Endothelial cell of umbilical vein (primary cell): ENCODE data around the gene AFP.

Experiments
- CTCF ChIP-seq, 2 donors: IDR thresholded peaks; 1 replicate in 1 of 2; 2 replicates in 1 of 2; pipeline ENCODE4 v1.5.1; 2011; ENCODE audit warnings: low read length in 2 of 2, mild to moderate bottlenecking in 2 of 2, moderate library complexity in 2 of 2, control low read depth in 1 of 2, inconsistent platforms in 1 of 2, low read depth in 1 of 2; ENCODE audit not compliant: insufficient read depth in 1 of 2; ENCODE audit errors: extremely low read depth in 1 of 2
- EZH2 ChIP-seq: IDR thresholded peaks from 2 replicates; pipeline ENCODE4 v1.6.1; 2012; ENCODE audit warnings: borderline replicate concordance, low read depth, mild to moderate bottlenecking, moderate library complexity, low read length, inconsistent platforms; ENCODE audit not compliant: severe bottlenecking
- POLR2A ChIP-seq: IDR thresholded peaks from 2 replicates; pipeline ENCODE4 v1.6.1; 2012; ENCODE audit warnings: low read depth, mild to moderate bottlenecking, control low read depth, low read length

GRCh38 chr4:73407227-73407673 lies 28.8 kb upstream of the AFP start:
- TF ChIP-seq CTCF (IDR thresholded peaks at IDR 0.05; ENCODE audit: extremely low read depth in 1 of 2, insufficient read depth in 1 of 2, low read depth in 1 of 2, low read length in 2 of 2) (no peak), POLR2A (no peak), EZH2 (no peak)
